Prostate gland (tissue), 2 donors: Measurements from ENCODE around the gene DUS2.

Experiments used
- CTCF ChIP-seq, 4 experiments: fragments of 200-600 bp in 2 of 4; fragments of 450-650 bp in 2 of 4; sonication (generic) in 2 of 4; IDR thresholded peaks; 1 replicate in 3 of 4; 2 replicates in 1 of 4; pipeline ENCODE4 v1.5.1; 2016 to 2019; ENCODE audit warnings: antibody characterized with exemption in 4 of 4, mild to moderate bottlenecking in 2 of 4, moderate library complexity in 2 of 4
- POLR2A ChIP-seq: fragments of 450-650 bp; IDR thresholded peaks from one replicate; pipeline ENCODE4 v1.6.1; 2016; ENCODE audit warnings: antibody characterized with exemption, mild to moderate bottlenecking

- no peak for TF ChIP-seq CTCF (IDR thresholded peaks at IDR 0.05)
- TF ChIP-seq POLR2A = no peak
Observed at GRCh38 chr16:67977005-67977404, 46.1 kb upstream of the DUS2 start.
